Epidermal melanocyte (primary cell): ENCODE measurements around the gene KMT5B.
A peak's percentile ranks its signal among the peaks of the same experiment; 100 is the strongest.

Source experiments
- DNase-seq: peaks from one replicate; pipeline ENCODE4 v3.0.0; 2011; ENCODE audit warnings: low spot score; ENCODE audit not compliant: insufficient read length

Gene KMT5B

GRCh38 chr11:68216171-68216938, 3.3 kb upstream of the KMT5B start:
- DNase-seq = no peak

DNA sequence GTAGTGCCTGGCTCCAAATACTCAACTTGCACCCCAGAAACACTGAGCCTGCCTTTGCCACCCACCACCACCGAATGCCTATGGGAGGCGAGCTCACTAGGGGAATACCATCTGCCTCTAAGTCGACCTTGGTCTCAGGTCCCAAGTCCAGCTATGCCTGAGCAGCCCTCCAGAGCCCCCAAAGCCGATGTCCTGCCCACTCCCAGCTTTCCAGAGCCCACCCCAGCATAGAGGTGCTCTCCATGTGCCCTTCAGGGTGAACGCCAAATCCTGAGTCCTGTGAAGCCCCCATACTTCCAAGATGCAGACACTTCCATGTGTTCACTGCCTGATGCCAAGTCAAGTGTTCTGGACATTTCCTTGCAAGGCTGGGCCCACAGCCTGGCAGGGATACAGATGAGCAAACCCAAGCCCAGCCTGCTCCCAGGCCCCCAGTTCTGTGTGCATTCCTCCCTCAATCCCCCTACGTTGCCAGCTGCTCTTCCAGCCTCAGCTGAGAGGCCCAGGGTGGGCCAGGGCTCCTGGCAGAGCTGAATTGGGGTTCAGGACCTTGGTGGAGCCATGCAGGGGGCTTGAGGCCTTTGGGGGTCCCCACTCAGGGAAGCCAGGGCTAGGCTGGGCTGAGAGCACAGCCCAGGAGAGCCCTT, 2.6 kb upstream of the KMT5B start:
- DNase-seq = no peak

- no peak for DNase-seq
Measured at GRCh38 chr11:68215087-68215445, 2.0 kb upstream of the KMT5B start.

DNA sequence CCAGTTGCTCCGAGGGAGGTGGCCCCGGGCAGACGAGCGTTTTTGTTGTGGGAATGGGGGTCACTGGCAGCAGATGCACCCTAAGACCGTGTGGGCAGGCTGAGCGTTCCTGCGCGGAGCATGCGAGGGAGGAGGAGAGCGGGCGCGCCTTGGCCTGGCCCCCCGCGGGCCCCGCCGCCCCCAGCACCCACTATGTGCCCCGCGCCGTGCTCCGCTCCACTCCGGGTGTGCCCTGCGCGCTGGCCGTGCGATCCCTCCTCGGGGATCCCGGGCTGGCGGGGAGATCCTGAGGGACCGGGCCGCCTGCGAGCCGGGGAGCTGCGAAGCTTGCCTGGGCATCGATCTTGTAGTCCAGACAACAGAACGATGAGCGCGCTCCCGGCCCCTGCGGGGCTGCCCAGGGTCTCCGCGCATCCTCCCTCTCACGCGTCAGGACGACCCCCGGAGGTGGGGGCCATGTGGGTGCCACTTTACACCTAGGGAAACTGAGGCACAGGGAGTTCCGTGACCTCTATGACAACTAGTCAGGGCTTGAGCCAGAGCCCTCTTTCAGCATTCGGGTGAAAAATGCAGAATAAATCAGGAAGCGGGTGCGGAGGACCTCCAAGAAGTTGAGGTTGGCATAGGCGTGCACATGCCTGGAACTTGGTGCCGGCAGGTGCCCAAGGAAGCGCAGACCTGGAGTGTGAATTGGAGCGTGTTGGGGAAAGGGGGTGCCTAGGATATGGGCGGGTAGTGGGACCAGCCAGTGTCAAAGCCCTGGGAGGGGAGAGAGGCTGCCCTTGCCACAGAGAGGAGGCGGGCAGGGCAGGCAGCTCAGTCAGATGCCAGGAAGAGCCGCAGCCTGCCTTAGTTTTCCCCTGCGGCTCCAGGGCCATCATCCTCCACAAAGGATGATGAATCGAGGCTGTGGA, 1.3 kb upstream of the KMT5B start:
- no peak for DNase-seq

- peak; percentile 80 for DNase-seq
Measured at GRCh38 chr11:68213555-68214172, 568 bp upstream of the KMT5B start.

DNA sequence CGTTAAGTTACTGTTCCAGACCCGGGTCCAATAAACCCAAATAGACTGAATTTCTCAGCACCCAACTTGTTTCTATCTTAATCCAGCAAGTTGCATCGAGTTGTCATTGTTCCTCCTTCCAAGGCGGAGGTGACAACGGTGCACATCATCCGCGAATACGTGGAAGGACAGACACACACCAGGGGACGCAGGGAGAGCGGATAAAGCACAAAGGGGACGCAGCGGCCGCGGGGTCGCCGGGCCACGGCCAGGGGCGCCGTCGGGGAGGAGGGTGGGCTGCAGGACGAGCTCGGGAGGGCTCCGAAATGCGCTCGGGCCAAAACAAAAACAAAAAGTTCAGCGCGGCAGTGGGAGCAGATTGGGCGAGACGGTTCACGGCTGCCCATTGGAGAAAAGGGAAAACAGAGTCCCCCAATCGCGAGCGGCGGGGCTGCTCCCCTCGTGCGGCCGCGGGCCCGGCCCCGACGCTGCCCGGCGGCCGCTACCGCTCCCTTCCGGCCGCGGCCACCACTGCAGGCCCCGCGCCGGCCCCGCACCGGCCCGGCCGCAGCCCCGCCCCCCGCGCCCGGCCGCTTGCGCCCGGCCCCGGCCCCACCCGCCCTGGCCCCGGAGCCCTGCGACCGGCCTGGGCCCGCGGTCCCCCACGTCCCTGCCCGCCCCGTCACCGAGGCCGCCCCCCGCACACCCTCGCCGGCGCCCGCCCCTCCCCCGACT, 518 bp downstream of the KMT5B start:
- DNase-seq = peak; percentile 67

DNA sequence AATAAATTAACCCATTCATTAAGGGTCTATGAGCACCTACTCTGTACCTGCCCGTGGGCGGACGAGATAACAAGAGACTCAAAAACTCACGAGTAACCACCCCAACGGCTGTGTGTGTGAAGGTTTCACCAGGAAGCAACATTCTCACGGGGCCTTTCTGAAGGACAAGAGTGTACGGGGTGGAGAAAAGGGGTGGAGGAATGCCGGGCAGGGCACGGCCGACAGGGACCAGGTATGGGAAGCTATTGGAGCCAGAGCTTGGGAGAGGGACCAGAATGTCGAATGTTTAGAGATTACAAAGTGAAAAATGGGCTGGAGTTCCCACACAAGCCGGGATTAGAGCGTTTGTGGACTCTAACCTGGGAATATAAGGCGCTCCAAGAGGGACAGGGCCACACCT, 1.6 kb downstream of the KMT5B start:
- no peak for DNase-seq

- no peak for DNase-seq
Measured at GRCh38 chr11:68206211-68206610, 6.9 kb downstream of the KMT5B start.

- no peak for DNase-seq
Measured at GRCh38 chr11:68204402-68204801, 8.7 kb downstream of the KMT5B start.

DNA sequence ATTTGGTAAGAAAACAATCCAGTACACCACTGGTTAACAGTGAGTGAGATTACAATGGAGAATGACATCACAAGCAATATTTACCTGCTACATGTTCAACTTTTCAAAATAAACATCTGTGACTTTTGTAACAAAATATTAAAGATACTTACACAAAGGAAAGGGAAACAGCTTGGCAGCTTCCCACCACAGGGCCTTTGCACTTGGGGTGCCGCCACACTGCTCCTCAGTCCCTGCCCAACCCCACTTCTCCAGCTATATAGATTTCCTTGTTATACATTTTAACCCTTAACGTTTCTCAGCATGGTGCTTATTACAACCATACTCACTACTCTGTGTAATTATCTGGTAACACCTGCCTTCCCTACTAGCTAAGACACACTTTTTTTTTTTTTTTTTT, 10.9 kb downstream of the KMT5B start:
- no peak for DNase-seq

GRCh38 chr11:68201492-68201891, 11.6 kb downstream of the KMT5B start:
- no peak for DNase-seq

DNA sequence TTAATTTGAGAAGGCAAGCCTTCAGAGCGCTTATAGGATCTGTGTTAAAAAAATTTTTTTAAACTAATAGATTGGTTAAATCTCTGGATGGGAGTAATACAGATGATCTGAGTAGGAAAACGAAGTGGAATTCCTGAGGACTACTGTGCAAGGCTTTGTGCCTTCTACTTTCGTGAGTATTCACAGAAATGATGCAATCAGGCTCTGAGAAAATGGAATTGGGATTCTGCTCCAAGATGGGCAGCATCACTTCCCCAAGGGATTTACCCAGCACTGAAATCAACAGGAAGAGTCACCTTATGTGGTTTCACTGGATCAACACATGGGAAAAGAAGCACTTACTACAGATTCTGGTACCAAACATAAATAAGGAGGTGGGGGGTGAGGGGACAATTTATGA, 12.5 kb downstream of the KMT5B start:
- no peak for DNase-seq

GRCh38 chr11:68199295-68199987, 13.7 kb downstream of the KMT5B start:
- no peak for DNase-seq

DNA sequence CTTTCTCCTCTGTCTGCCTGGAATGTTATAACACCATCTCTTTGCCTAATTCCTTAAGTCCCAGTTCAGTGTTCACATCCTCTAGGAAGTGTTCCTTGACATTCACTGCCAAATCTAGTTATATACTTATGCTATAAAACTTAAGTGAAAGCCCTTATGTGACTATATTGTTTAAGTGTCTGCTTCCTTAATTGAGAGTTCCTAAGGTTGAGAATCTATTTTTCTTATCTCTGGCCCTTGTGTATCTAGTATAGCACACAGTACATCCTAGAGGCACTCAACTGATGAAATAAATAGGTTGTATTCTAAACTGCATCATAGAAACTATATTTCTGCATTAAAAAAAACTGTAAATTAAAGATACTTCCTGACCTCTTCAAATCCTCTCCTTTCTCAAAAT, 16.9 kb downstream of the KMT5B start:
- no peak for DNase-seq

DNA sequence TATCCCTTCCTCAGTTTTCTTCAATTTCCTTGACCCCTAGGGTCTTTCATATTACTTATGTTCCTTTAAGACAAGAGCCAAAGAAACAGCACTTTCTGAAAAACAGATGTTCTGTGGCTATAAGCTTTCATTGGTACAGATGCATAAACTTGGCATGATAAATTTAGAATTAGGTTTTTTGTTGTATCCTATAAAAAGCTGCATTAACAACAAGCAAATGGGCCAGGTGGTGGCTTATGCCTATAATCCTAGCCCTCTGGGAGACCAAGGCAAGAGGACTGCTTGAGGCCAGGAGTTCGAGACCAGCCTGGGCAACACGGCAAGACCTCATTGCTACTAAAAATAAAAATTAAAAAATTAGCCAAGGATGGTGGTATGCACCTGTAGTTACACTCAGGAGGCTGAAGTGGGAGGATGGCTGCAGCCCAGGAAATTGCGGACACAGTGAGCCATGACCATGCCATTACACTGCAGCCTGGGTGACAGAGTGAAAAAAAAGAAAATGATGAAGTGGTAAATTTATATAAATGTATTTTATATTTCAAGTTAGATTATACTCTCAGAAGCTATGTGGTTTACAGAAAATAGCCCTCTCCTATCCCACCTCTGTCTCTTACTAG, 18.3 kb downstream of the KMT5B start:
- no peak for DNase-seq

- DNase-seq = no peak
Measured at GRCh38 chr11:68193018-68193417, 20.1 kb downstream of the KMT5B start.

- no peak for DNase-seq
Measured at GRCh38 chr11:68191661-68192579, 21.2 kb downstream of the KMT5B start.

- DNase-seq = no peak
Measured at GRCh38 chr11:68189888-68190287, 23.2 kb downstream of the KMT5B start.

- DNase-seq = no peak
Measured at GRCh38 chr11:68189082-68189481, 24.0 kb downstream of the KMT5B start.
